Omental fat pad (tissue), 4 donors: ENCODE data around the gene SLC16A6. TPM values are rescaled to one million over a fixed set of nuclear protein-coding genes. Genes with fewer than 3 reads are reported as not detected.
"Not testable (repeated sequence)": the region's sequence is repeated elsewhere in the genome, so short reads cannot be mapped to it uniquely, and the experiment has no call there.

Experiments used
- ATAC-seq: fragments of 150-250 bp; one replicate; pipeline ENCODE4 v1.9.1; 2016; ENCODE audit warnings: mild to moderate bottlenecking, moderate library complexity; ENCODE audit not compliant: low FRiP score
- DNase-seq: peaks from one replicate; pipeline ENCODE4 v3.0.0-alpha.2; 2019; ENCODE audit warnings: low spot score
- total RNA-seq, 4 donors: library from RNA; depleted of rRNA; stranded (reverse); fragments of >200 nt; gene quantifications; one replicate each; pipeline ENCODE4 v1.1.0, GENCODE V29; 2016
- TF ChIP-seq, protein P1 (sequence below), 3 donors: fragments of 450-650 bp; IDR thresholded peaks; one replicate each; pipeline ENCODE4 v1.5.1; 2016 to 2017; ENCODE audit warnings: antibody characterized with exemption in 3 of 3, mild to moderate bottlenecking in 3 of 3, moderate library complexity in 2 of 3

The SLC16A6 gene
- total RNA-seq, 4 donors from 2014 or later = 0.38 to 7.3 (median 2.2) TPM

DNA sequence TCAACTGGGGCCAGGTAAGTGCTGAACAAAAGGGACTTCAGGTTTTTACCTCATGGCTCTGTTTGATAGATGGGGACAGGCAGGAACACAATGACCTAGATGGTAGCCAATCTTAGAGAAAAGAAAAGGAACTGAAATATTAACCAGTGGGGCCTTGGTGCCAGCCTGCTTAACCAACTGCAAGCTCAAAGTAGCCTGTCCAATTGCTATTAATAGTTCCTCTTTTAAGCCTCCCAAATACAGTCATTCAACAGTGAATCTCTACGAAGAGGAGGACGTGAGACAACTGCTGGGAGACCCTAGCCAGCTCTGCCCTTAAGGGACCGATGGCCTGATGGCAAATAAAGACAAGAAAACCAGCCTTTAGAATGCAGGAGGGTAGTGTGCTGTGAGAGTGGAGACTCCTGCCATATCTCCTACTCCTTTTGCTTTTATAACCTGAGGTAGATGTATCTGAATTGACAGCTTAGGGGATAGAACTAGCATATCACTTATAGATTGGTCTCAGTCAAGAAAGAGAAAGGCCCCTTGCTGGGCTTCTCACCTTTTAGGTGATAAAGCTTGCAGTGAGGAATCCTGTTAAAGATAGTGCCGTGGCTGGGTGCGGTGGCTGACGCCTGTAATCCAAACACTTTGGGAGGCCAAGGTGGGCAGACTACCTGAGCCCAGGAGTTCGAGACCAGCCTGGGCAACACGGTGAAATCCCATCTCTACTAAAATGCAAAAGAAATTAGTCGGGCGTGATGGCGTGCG is 28.7 kb upstream of the SLC16A6 start:
- no peak for ATAC-seq
- no peak for DNase-seq
- TF ChIP-seq, protein P1, sequence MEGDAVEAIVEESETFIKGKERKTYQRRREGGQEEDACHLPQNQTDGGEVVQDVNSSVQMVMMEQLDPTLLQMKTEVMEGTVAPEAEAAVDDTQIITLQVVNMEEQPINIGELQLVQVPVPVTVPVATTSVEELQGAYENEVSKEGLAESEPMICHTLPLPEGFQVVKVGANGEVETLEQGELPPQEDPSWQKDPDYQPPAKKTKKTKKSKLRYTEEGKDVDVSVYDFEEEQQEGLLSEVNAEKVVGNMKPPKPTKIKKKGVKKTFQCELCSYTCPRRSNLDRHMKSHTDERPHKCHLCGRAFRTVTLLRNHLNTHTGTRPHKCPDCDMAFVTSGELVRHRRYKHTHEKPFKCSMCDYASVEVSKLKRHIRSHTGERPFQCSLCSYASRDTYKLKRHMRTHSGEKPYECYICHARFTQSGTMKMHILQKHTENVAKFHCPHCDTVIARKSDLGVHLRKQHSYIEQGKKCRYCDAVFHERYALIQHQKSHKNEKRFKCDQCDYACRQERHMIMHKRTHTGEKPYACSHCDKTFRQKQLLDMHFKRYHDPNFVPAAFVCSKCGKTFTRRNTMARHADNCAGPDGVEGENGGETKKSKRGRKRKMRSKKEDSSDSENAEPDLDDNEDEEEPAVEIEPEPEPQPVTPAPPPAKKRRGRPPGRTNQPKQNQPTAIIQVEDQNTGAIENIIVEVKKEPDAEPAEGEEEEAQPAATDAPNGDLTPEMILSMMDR (IDR thresholded peaks at IDR 0.05) = no peak

DNA sequence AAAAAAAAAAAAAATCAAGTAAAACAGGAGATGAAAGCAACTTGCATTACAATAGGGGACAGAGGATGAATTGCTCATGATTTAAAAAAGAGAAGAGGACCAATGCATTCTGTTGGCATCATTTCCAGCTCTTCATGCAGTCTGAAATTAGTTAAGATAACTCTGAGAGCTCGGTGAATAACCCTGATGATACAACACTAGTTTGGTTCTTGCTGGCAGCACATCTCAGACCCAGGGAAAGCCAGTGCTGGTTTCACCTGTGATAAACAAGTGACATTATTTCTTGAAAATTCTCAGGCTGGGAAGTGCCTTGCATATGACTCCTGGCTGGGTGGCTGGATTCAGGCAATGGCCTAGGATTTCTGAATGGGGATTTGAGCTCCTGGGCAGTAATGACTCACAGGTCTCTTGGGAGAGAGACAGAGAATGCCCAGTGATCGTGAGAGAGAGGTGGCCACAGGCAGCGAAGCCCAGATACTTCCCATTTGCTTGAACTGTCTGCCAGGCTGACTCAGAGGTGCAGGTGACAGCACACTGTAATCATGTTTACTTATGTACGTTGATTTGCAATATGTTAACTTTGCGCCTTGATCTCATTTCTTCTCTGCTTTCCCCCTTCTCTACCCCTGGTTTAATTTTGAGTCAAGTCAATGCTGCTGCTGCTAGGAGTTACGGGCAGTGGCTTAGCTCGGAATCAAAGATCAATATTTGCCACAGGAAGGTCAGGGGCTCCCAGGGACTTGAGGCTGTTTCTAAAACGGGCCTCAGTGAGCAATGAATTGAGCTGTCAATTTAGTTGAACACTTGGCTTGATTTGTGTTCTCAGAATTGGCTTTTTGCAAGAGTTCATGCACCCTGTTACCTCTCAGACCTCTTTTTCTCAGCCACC is 27.4 kb upstream of the SLC16A6 start:
- DNase-seq (no peak), ATAC-seq (no peak)
- TF ChIP-seq, protein P1 (IDR thresholded peaks at IDR 0.05) = no peak

DNA sequence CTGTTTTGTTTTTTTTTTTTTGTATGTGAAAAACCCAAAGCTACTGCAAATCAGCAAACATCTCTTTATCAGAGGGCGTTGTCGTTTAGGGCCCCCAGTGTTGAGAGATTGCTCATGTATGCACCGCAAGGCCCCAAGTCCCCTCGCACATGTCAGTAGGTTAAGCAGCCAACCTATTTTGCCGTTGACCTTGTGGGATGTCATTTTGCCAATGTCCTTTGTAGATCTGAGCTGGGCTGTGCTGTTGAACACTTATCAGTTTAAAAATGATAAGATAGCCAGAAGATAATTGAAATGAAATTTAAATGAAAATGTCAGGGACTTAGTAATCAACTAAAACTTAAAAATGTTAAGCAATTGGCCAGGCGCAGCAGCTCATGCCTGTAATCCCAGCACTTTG is 26.5 kb upstream of the SLC16A6 start:
- ATAC-seq = no peak
- TF ChIP-seq, protein P1 (IDR thresholded peaks at IDR 0.05) = no peak
- no peak for DNase-seq

DNA sequence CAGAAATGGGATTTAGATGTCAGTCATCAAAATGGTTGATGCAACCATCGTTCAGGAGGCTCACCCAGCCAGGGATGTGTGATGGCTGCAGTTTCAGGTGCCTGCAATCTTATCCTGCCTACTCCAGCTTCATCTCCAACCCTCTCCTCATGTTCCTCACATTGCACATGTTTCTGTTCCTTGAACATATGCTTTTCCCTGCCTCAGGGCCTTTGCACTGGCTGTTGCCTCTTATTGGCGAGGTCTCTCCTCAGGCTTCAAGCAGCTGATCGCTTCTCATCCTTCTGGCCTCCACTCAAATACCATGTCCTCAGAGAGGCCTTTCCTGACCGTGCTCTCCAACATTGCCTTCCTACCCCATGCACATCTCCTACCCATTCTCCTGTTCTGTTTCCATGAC is 25.0 kb upstream of the SLC16A6 start:
- no peak for ATAC-seq
- no peak for DNase-seq
- TF ChIP-seq, protein P1 (IDR thresholded peaks at IDR 0.05) = no peak

DNA sequence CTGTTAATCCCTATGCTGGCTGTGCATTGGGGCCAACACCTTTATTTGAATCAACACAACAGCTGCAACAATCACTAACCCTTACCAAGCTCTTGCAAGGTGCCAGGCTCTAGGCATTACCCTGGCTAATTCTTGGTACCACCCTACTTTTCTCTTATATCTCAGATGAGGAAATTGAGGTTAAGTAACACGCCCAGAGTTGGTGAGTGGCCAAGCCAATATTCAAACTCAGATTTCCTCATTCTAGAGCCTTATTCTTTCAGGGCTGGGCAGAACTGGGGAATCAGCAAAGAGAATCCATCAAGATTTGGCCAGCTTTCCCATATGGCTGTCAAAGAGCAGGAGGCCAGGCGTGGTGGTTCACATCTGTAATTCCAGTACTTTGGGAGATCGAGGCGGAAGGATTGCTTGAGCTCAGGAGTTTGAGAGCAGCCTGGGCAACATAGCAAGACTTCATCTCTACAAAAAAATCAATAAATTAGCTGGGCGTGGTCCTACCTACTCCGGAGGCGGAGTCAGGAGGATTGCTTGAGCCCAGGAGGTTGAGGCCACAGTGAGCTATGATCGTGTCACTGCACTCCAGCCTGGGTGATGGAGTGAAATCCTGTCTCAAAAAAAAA is 24.1 kb upstream of the SLC16A6 start:
- ATAC-seq (no peak), DNase-seq (no peak)
- TF ChIP-seq, protein P1 (IDR thresholded peaks at IDR 0.05) = no peak

DNA sequence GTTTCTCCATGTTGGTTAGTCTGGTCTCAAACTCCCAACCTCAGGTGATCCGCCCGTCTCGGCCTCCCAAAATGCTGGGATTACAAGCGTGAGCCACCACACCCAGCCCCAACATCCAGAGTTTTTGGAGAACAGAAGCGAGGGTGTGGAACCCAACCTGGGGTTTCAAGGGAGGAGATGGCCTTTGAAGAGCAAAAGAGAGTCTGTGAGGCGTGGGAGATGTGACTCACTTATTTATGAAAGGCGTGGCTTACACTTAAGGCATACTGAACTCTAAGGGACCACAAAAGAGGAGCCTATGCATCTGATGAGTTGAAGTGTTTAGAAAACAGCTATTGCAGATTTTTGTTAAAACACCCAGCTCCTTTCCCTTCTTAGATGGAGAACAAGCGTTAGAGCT is 19.2 kb upstream of the SLC16A6 start:
- TF ChIP-seq, protein P1 (IDR thresholded peaks at IDR 0.05) = no peak
- DNase-seq = no peak
- no peak for ATAC-seq

DNA sequence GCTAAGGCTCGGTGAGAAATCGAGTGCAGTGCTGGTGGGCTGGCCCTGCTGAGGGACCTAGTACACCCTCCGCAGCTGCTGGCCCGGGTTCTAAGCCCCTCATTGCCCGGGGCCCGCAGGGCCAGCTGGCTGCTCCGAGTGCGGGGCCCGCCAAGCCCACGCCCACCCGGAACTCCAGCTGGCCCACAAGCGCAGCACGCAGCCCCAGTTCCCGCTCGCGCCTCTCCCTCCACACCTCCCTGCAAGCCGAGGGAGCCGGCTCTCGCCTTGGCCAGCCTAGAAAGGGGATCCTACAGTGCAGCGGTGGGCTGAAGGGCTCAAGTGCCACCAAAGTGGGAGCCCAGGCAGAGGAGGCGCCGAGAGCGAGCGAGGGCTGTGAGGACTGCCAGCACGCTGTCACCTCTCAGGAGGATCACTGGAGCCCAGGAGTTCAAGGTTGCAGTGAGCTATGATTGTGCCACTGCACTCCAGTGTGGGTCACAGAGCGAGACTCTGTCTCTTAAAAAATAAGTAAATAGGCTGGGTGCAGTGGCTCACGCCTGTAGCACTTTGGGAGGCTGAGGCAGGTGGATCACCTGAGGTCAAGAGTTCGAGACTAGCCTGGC is 18.2 kb upstream of the SLC16A6 start:
- not testable (repeated sequence) for DNase-seq, ATAC-seq

DNA sequence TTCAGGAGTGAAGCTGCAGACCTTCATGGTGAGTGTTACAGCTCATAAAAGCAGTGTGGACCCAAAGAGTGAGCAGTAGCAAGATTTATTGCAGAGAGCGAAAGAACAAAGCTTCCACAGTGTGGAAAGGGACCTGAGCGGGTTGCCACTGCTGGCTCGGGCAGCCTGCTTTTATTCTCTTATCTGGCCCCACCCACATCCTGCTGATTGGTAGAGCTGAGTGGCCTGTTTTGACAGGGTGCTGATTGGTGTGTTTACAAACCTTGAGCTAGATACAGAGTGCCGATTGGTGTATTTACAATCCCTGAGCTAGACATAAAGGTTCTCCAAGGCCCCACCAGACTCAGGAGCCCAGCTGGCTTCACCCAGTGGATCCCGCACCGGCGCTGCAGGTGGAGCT is 17.6 kb upstream of the SLC16A6 start:
- not testable (repeated sequence) for ATAC-seq, DNase-seq
